Measurements from ENCODE around the gene FCRL1. TPM values are rescaled to one million over a fixed set of nuclear protein-coding genes. Genes with fewer than 3 reads are reported as not detected.

FCRL1 gene
- total RNA-seq, 2 donors from 2014 or later: not detected

- Histone ChIP-seq H3K27me3 (ENCODE audit: control insufficient read depth, insufficient read depth, low read length, poor library complexity, severe bottlenecking) (no peaks in the 10 kb centered on the region), H3K9ac (ENCODE audit: extremely low read depth, low read length, poor library complexity, severe bottlenecking) (no peak overlapping the region), H3K36me3 (ENCODE audit: control insufficient read depth, insufficient read depth, low read length) (no peaks in the 10 kb centered on the region), H3K27ac (ENCODE audit: low read depth, low read length) (no peak overlapping the region), H3K9me3 (ENCODE audit: control insufficient read depth, low read length) (no peaks in the 10 kb centered on the region), H3K4me1 (ENCODE audit: control insufficient read depth, insufficient read depth, low read length) (no peaks in the 10 kb centered on the region), H3K4me3 (ENCODE audit: low read length) (no peak overlapping the region)
- Mint-ChIP-seq H3K4me1 (no peaks in the 10 kb centered on the region), H3K27me3 (ENCODE audit: insufficient read depth) (no peaks in the 10 kb centered on the region), H3K4me3 (no peak overlapping the region), H3K36me3 (ENCODE audit: low read depth) (no peaks in the 10 kb centered on the region), H3K27ac (no peak overlapping the region), H3K9me3 (no peaks in the 10 kb centered on the region)
- DNase-seq: no peak
- no peak for TF ChIP-seq CTCF (conservative IDR thresholded peaks at IDR 0.05)
Measured at GRCh38 chr1:157829210-157829609, 9.3 kb upstream of the FCRL1 start.

- Mint-ChIP-seq H3K27me3 (ENCODE audit: insufficient read depth) (no peaks in the 10 kb centered on the region), H3K9me3 (no peaks in the 10 kb centered on the region), H3K4me1 (no peaks in the 10 kb centered on the region), H3K27ac (no peak overlapping the region), H3K4me3 (no peak overlapping the region), H3K36me3 (ENCODE audit: low read depth) (no peaks in the 10 kb centered on the region)
- Histone ChIP-seq H3K9me3 (ENCODE audit: control insufficient read depth, low read length) (no peaks in the 10 kb centered on the region), H3K27ac (ENCODE audit: low read depth, low read length) (no peak overlapping the region), H3K9ac (ENCODE audit: extremely low read depth, low read length, poor library complexity, severe bottlenecking) (no peak overlapping the region), H3K4me1 (ENCODE audit: control insufficient read depth, insufficient read depth, low read length) (no peaks in the 10 kb centered on the region), H3K36me3 (ENCODE audit: control insufficient read depth, insufficient read depth, low read length) (no peaks in the 10 kb centered on the region), H3K4me3 (ENCODE audit: low read length) (no peak overlapping the region), H3K27me3 (ENCODE audit: control insufficient read depth, insufficient read depth, low read length, poor library complexity, severe bottlenecking) (no peaks in the 10 kb centered on the region)
- no peak for TF ChIP-seq CTCF (conservative IDR thresholded peaks at IDR 0.05)
- no peak for DNase-seq
- 86 to 87% methylated on average over 1 to 2 of the region's 2 CpGs for WGBS, 2 experiments (ENCODE audit: insufficient coverage in 1 of 2, insufficient read length in 1 of 2)
Measured at GRCh38 chr1:157820299-157820698, 379 bp upstream of the FCRL1 start.

GRCh38 chr1:157819215-157819614 is 705 bp downstream of the FCRL1 start:
- no peaks in the 10 kb centered on the region for H3K27me3 ChIP-seq (ENCODE audit: control insufficient read depth, insufficient read depth, low read length, poor library complexity, severe bottlenecking)
- no peak for DNase-seq
- no peak overlapping the region for H3K9ac ChIP-seq (ENCODE audit: extremely low read depth, low read length, poor library complexity, severe bottlenecking)
- no peaks in the 10 kb centered on the region for H3K36me3 Mint-ChIP-seq (ENCODE audit: low read depth)
- no peak overlapping the region for H3K4me3 ChIP-seq (ENCODE audit: low read length)
- H3K9me3 Mint-ChIP-seq: no peaks in the 10 kb centered on the region
- no peaks in the 10 kb centered on the region for H3K9me3 ChIP-seq (ENCODE audit: control insufficient read depth, low read length)
- no peak overlapping the region for H3K4me3 Mint-ChIP-seq
- TF ChIP-seq CTCF (conservative IDR thresholded peaks at IDR 0.05): no peak
- no peak overlapping the region for H3K27ac Mint-ChIP-seq
- H3K27me3 Mint-ChIP-seq (ENCODE audit: insufficient read depth): no peaks in the 10 kb centered on the region
- 90 to 95% methylated on average over 2 of the region's 2 CpGs for WGBS, 2 experiments (ENCODE audit: insufficient coverage in 1 of 2, insufficient read length in 1 of 2)
- no peaks in the 10 kb centered on the region for H3K4me1 Mint-ChIP-seq
- H3K36me3 ChIP-seq (ENCODE audit: control insufficient read depth, insufficient read depth, low read length): no peaks in the 10 kb centered on the region
- no peaks in the 10 kb centered on the region for H3K4me1 ChIP-seq (ENCODE audit: control insufficient read depth, insufficient read depth, low read length)
- no peak overlapping the region for H3K27ac ChIP-seq (ENCODE audit: low read depth, low read length)

All from endodermal cell (in vitro differentiated cells).